HUES64 (cell line): Measurements from ENCODE around the gene LAMB3.

Experiments used
- H3K27ac ChIP-seq: 2 replicates; pipeline ENCODE4 v1.7.0; 2013; ENCODE audit warnings: low read depth, low read length, inconsistent platforms
- H3K27me3 ChIP-seq: 2 replicates; pipeline ENCODE4 v1.6.1; 2013; ENCODE audit warnings: mild to moderate bottlenecking, low read length; ENCODE audit not compliant: insufficient read depth
- H3K36me3 ChIP-seq: 2 replicates; pipeline ENCODE4 v1.6.1; 2013; ENCODE audit warnings: mild to moderate bottlenecking, low read length; ENCODE audit not compliant: insufficient read depth
- H3K4me1 ChIP-seq: 2 replicates; pipeline ENCODE4 v1.6.1; 2013; ENCODE audit warnings: mild to moderate bottlenecking, low read length, moderate library complexity; ENCODE audit not compliant: insufficient read depth
- H3K4me3 ChIP-seq: 2 replicates; pipeline ENCODE4 v1.5.1; 2013; ENCODE audit warnings: mild to moderate bottlenecking, low read length, moderate library complexity
- H3K9ac ChIP-seq: 2 replicates; pipeline ENCODE4 v1.6.1; 2013; ENCODE audit warnings: mild to moderate bottlenecking, low read depth, low read length
- H3K9me3 ChIP-seq: 2 replicates; pipeline ENCODE4 v1.6.1; 2013; ENCODE audit warnings: low read depth, low read length; ENCODE audit not compliant: insufficient read depth
- WGBS: fragments of 150-250, 120-280 bp; methylation state at CpG from one replicate; pipeline ENCODE4 v1.1.7; 2013; ENCODE audit warnings: missing lambda C conversion rate; 5-methylcytosine and 5-hydroxymethylcytosine counted together

Gene LAMB3

GRCh38 chr1:209613400-209614150 is 38.6 kb downstream of the LAMB3 start:
- no peak overlapping the region for H3K4me3 ChIP-seq

DNA sequence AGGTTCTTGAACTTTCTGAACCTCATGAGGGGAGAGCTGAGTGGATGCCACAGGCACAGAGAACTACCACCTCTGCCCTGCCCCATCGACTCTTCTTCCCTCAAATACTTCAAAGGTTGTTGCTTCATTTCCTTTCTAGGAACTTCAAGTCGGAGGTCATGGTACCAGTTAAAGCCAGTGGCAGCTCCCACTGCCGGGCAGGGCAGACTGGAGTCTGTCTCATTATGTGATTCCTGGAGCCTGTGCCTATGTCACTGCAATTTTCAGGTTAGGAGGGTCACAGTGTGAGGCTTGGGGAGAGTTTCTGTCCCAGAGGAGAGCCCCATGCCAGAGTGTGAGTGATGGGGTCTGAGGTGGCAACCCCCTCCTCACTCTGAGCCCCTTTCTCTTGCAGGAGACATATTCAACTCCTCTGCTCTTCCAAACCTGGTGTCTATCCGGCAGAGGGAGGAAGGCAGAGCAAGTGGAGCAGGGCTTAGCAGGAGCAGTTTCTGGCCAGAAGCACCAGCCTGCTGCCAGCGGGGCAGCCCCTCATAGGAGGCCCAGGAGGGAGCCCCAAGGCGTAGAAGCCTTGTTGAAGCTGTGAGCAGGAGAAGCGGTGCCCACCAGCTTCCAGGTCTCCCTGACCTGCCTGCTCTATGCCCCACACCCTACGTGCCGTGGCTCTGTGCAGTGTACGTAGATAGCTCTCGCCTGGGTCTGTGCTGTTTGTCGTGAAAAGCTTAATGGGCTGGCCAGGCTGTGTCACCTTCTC is 39.4 kb downstream of the LAMB3 start:
- H3K4me1 ChIP-seq, result no peaks in the 10 kb centered on the region
- no peak overlapping the region for H3K27ac ChIP-seq
- no peak overlapping the region for H3K4me3 ChIP-seq
- no peaks in the 10 kb centered on the region for H3K27me3 ChIP-seq
- no peaks in the 10 kb centered on the region for H3K9me3 ChIP-seq
- WGBS, result 85% methylated on average over 12 of the region's 12 CpGs
- no peaks in the 10 kb centered on the region for H3K36me3 ChIP-seq
- no peak overlapping the region for H3K9ac ChIP-seq

More at GRCh38 chr1:209613400-209614150, 38.6 kb downstream of the LAMB3 start:
- no peak overlapping the region for H3K27ac ChIP-seq
- H3K36me3 ChIP-seq, result no peaks in the 10 kb centered on the region
- no peak overlapping the region for H3K9ac ChIP-seq
- 90% methylated on average over 4 of the region's 4 CpGs for WGBS
- H3K27me3 ChIP-seq, result no peaks in the 10 kb centered on the region
- no peaks in the 10 kb centered on the region for H3K9me3 ChIP-seq
- H3K4me1 ChIP-seq, result no peaks in the 10 kb centered on the region

DNA sequence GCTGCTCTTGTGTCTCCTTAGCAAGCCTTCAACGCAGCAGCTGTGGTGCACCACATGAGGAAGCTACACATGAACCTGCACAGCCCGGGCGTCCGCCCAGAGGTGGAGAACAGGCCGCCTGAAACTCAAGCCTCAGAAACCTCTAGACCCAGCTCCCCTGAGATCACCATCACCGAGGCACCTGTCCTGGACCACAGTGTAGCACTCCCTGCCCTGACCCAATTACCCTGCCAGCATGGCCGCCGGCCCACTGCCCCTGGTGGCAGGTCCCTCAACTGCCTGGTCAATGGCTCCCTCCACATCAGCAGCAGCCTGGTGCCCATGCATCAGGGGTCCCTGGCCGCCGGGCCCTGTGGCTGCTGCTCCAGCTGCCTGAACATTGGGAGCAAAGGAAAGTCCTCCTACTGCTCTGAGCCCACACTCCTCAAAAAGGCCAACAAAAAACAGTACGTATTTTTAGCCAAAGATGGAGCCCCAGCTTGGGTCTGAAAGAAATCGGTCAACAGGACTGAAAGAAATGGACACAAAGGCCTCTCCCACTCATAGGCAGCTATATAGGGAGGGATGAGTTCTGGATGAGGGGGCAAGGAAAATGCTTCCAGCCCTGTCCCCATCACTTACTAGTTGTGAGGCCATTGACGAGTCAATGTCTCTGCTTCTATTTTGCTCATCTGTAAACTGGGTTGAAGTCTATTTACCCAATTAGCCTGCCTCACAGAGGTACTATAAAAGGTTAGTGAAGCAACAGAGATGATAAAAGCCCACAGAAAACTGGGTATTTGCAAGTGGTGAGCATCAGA is 40.3 kb downstream of the LAMB3 start:
- 89% methylated on average over 13 of the region's 13 CpGs for WGBS
- Histone ChIP-seq H3K9me3 (no peaks in the 10 kb centered on the region), H3K27ac (no peak overlapping the region), H3K36me3 (no peaks in the 10 kb centered on the region), H3K27me3 (no peaks in the 10 kb centered on the region), H3K4me3 (no peak overlapping the region), H3K4me1 (no peaks in the 10 kb centered on the region), H3K9ac (no peak overlapping the region)

- no peak overlapping the region for H3K9ac ChIP-seq
- H3K27ac ChIP-seq, result no peak overlapping the region
- no peaks in the 10 kb centered on the region for H3K4me1 ChIP-seq
- H3K27me3 ChIP-seq, result no peaks in the 10 kb centered on the region
- no peak overlapping the region for H3K4me3 ChIP-seq
- H3K36me3 ChIP-seq, result no peaks in the 10 kb centered on the region
- no peaks in the 10 kb centered on the region for H3K9me3 ChIP-seq
- whole genome bisulfite sequencing, result 89% methylated on average over 3 of the region's 3 CpGs
Measured at GRCh38 chr1:209610631-209610905, 41.7 kb downstream of the LAMB3 start.

GRCh38 chr1:209609791-209610630 is 42.2 kb downstream of the LAMB3 start:
- 89% methylated on average over 8 of the region's 8 CpGs for WGBS
- no peak overlapping the region for H3K27ac ChIP-seq
- H3K36me3 ChIP-seq, result no peaks in the 10 kb centered on the region
- H3K4me3 ChIP-seq, result no peak overlapping the region
- H3K4me1 ChIP-seq, result no peaks in the 10 kb centered on the region
- no peak overlapping the region for H3K9ac ChIP-seq
- no peaks in the 10 kb centered on the region for H3K9me3 ChIP-seq
- H3K27me3 ChIP-seq, result no peaks in the 10 kb centered on the region

- WGBS, result 95% methylated on average over 9 of the region's 9 CpGs
- Histone ChIP-seq H3K4me3 (no peak overlapping the region), H3K27ac (no peak overlapping the region), H3K4me1 (no peaks in the 10 kb centered on the region), H3K27me3 (no peaks in the 10 kb centered on the region), H3K36me3 (no peaks in the 10 kb centered on the region), H3K9ac (no peak overlapping the region), H3K9me3 (no peaks in the 10 kb centered on the region)
Measured at GRCh38 chr1:209609041-209609790, 43.0 kb downstream of the LAMB3 start.

DNA sequence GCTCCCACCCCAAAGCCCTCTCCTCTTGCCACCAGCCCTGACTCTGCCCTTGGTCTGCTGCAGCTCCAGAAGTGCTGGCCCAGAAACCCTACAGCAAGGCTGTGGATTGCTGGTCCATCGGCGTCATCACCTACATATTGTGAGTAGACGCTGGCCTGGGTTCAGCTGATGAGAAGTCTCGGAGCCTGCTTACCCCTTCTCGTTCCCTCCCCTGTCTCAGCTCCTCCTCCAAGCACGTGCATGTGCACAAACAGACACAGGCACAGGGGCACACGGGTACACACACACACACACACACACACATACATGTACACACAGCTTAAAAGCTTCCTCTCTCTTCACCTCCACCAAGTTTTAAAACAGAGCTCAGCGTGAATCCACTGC is 44.4 kb downstream of the LAMB3 start:
- Histone ChIP-seq H3K27me3 (no peaks in the 10 kb centered on the region), H3K36me3 (no peaks in the 10 kb centered on the region), H3K27ac (no peak overlapping the region), H3K4me1 (no peaks in the 10 kb centered on the region), H3K9ac (no peak overlapping the region), H3K9me3 (no peaks in the 10 kb centered on the region), H3K4me3 (no peak overlapping the region)
- WGBS, result 85% methylated on average over 8 of the region's 8 CpGs

DNA sequence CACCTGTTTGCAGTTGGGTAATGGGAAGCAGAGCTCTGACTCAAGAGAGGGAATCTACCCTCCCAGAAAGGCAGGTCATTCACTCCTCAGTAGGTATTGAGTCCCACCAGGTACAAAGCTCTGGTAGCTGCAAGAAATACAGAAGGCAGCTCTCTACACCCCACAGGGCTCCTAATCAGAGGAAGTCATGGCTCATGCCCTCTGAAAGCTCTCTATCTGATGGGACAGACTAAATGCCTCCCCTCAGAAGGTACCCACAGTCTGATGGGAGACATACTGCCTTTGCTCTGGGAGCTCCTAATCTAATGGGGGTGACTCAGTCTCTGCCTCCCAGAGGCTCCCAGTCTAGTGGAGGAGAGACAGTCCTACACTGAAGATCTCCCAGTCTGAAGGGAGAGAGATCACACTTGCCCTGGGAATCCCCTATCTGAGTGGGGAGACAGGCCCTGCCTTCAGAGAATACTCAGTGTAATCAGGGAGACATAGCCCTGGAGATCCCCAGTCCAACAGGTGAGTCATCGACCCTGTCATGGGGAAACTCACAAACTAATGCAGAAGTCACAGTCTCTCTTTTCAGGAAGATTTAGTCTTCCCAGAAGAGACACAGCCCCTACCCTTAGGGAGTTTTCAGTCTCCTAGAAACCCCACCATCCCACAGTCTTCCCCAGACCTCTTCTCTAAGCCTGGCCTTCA is 45.0 kb downstream of the LAMB3 start:
- Histone ChIP-seq H3K36me3 (no peaks in the 10 kb centered on the region), H3K4me3 (no peak overlapping the region), H3K27ac (no peak overlapping the region), H3K9ac (no peak overlapping the region), H3K27me3 (no peaks in the 10 kb centered on the region), H3K4me1 (no peaks in the 10 kb centered on the region), H3K9me3 (no peaks in the 10 kb centered on the region)
- 89% methylated on average over 1 of the region's 1 CpG for WGBS

DNA sequence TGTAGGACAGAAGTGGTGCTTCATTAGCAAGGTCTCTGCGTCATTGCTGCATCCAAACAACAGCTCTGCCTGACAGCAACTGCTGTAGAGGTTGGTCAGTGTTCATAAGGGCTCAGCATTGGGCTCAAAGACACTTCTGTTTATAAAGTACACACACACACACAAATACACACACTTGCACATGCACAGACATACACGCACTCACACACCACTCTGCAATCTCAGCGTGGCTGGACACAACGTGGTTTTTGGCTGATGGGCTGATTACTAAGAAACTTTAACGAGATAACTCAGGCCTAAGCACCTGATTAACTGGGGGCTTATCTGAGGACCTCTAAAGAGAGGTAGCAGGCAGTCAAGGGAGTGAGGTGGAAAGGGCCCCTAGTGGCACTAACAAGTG is 48.3 kb downstream of the LAMB3 start:
- Histone ChIP-seq H3K27ac (no peak overlapping the region), H3K27me3 (no peaks in the 10 kb centered on the region), H3K9ac (no peak overlapping the region), H3K4me1 (no peaks in the 10 kb centered on the region), H3K4me3 (no peak overlapping the region), H3K36me3 (no peaks in the 10 kb centered on the region), H3K9me3 (no peaks in the 10 kb centered on the region)
- WGBS, result 94% methylated on average over 5 of the region's 5 CpGs
